ENCODE data around the gene CCDC85C.

Gene CCDC85C

GRCh38 chr14:99630202-99630601 lies 26.2 kb upstream of the CCDC85C start:
- DNase-seq (ENCODE audit: low read depth in 2 of 2), result no peak

GRCh38 chr14:99628887-99629618 lies 25.0 kb upstream of the CCDC85C start:
- DNase-seq (ENCODE audit: low read depth in 2 of 2), result peak; percentile 37 to 55

GRCh38 chr14:99627510-99628381 lies 23.7 kb upstream of the CCDC85C start:
- DNase-seq (ENCODE audit: low read depth in 2 of 2), result no peak

- DNase-seq (ENCODE audit: low read depth in 2 of 2), result no peak
Measured at GRCh38 chr14:99627100-99627499, 23.1 kb upstream of the CCDC85C start.

- DNase-seq (ENCODE audit: low read depth in 2 of 2), result no peak
Measured at GRCh38 chr14:99626041-99626648, 22.1 kb upstream of the CCDC85C start.

GRCh38 chr14:99625476-99625875 lies 21.5 kb upstream of the CCDC85C start:
- no peak for DNase-seq (ENCODE audit: low read depth in 2 of 2)

GRCh38 chr14:99624971-99625370 lies 21.0 kb upstream of the CCDC85C start:
- no peak for DNase-seq (ENCODE audit: low read depth in 2 of 2)

GRCh38 chr14:99624024-99624423 lies 20.0 kb upstream of the CCDC85C start:
- no peak for DNase-seq (ENCODE audit: low read depth in 2 of 2)

GRCh38 chr14:99621948-99622347 lies 17.9 kb upstream of the CCDC85C start:
- DNase-seq (ENCODE audit: low read depth in 2 of 2), result no peak

- DNase-seq (ENCODE audit: low read depth in 2 of 2), result no peak
Measured at GRCh38 chr14:99619835-99620834, 16.1 kb upstream of the CCDC85C start.

GRCh38 chr14:99616832-99617800 lies 13.1 kb upstream of the CCDC85C start:
- no peak for DNase-seq (ENCODE audit: low read depth in 2 of 2)

- no peak for DNase-seq (ENCODE audit: low read depth in 2 of 2)
Measured at GRCh38 chr14:99615497-99616157, 11.6 kb upstream of the CCDC85C start.

GRCh38 chr14:99612738-99613330 lies 8.8 kb upstream of the CCDC85C start:
- DNase-seq (ENCODE audit: low read depth in 2 of 2), result no peak

GRCh38 chr14:99612071-99612737 lies 8.2 kb upstream of the CCDC85C start:
- no peak for DNase-seq (ENCODE audit: low read depth in 2 of 2)

- no peak for DNase-seq (ENCODE audit: low read depth in 2 of 2)
Measured at GRCh38 chr14:99611646-99612045, 7.6 kb upstream of the CCDC85C start.

GRCh38 chr14:99609245-99610170 lies 5.5 kb upstream of the CCDC85C start:
- DNase-seq (ENCODE audit: low read depth in 2 of 2), result no peak

GRCh38 chr14:99608591-99608990 lies 4.6 kb upstream of the CCDC85C start:
- no peak for DNase-seq (ENCODE audit: low read depth in 2 of 2)

GRCh38 chr14:99606359-99606758 lies 2.4 kb upstream of the CCDC85C start:
- DNase-seq (ENCODE audit: low read depth in 2 of 2), result no peak
